Esophagus muscularis mucosa (tissue), 4 donors: ENCODE data around the gene KIF2C. TPM values are rescaled to one million over a fixed set of nuclear protein-coding genes. Genes with fewer than 3 reads are reported as not detected.

Experiments used
- DNase-seq: peaks from one replicate; pipeline ENCODE4 v3.0.0-alpha.2; 2017; ENCODE audit errors: extremely low spot score
- H3K27ac ChIP-seq, 4 donors: fragments of 200-600 bp; sonication (generic); replicated peaks in 1 of 4; 1 replicate in 3 of 4; 2 replicates in 1 of 4; pipeline ENCODE4 v1.5.1; 2016 to 2019; ENCODE audit warnings: mild to moderate bottlenecking in 1 of 4
- H3K27me3 ChIP-seq, 4 donors: fragments of 200-600 bp; sonication (generic); one replicate each; pipeline versions ENCODE4 v1.5.1 to v1.6.0; 2016 to 2019
- H3K36me3 ChIP-seq, 4 donors: fragments of 200-600 bp; sonication (generic); one replicate each; pipeline ENCODE4 v1.5.1; 2016 to 2019
- H3K4me1 ChIP-seq, 4 donors: fragments of 200-600 bp; sonication (generic); one replicate each; pipeline ENCODE4 v1.5.1; 2016 to 2019
- H3K4me3 ChIP-seq, 4 donors: fragments of 200-600 bp; sonication (generic); 1 replicate in 2 of 4; 2 replicates in 2 of 4; pipeline ENCODE4 v1.5.1; 2016 to 2019; ENCODE audit warnings: mild to moderate bottlenecking in 4 of 4, moderate library complexity in 1 of 4
- H3K9me3 ChIP-seq, 4 donors: fragments of 200-600 bp; sonication (generic); 1 replicate in 3 of 4; 2 replicates in 1 of 4; pipeline ENCODE4 v1.5.1; 2016 to 2019
- CTCF ChIP-seq, 3 experiments: fragments of 200-600 bp in 2 of 3; fragments of 450-650 bp in 1 of 3; sonication (generic) in 2 of 3; IDR thresholded peaks; one replicate each; pipeline ENCODE4 v1.5.1; 2017 to 2019; ENCODE audit warnings: antibody characterized with exemption in 3 of 3, mild to moderate bottlenecking in 2 of 3, moderate library complexity in 1 of 3
- EP300 ChIP-seq: sonication (generic); formaldehyde crosslinking; IDR thresholded peaks from one replicate; pipeline ENCODE4 v1.6.1; 2017; ENCODE audit warnings: antibody characterized with exemption
- POLR2A ChIP-seq: fragments of 450-650 bp; IDR thresholded peaks from one replicate; pipeline ENCODE4 v1.6.1; 2017; ENCODE audit warnings: antibody characterized with exemption, moderate library complexity, mild to moderate bottlenecking, low read depth
- POLR2AphosphoS5 ChIP-seq, 2 donors: sonication (generic); formaldehyde crosslinking; IDR thresholded peaks; one replicate each; pipeline ENCODE4 v1.6.1; 2017; ENCODE audit warnings: antibody characterized with exemption in 2 of 2
- WGBS: methylation state at CpG from one replicate; pipeline ENCODE4 v1.1.5; 2018; 5-methylcytosine and 5-hydroxymethylcytosine counted together
- intact Hi-C: fragments of 100-400 bp; cut with DNase I; formaldehyde crosslinking; loops from one replicate; pipeline ENCODE4 v1.15.1; 2023
- total RNA-seq, 4 donors: library from RNA; depleted of rRNA; stranded (reverse); fragments of >200 nt; gene quantifications; one replicate each; pipeline versions ENCODE4 v1.1.0 to v1.2.1, GENCODE V29; 2016

KIF2C gene
- total RNA-seq = 1 to 10 TPM in 2 of 4 donors, under 1 TPM in 2; 0.17 to 1.2 (median 0.96) TPM

- Histone ChIP-seq H3K27me3 (no peaks in the 10 kb centered on the region), H3K36me3 (no peaks in the 10 kb centered on the region), H3K27ac (peak within 1 kb of the TSS; percentile 81 to 90 (median 88)), H3K4me3 (peak within 1 kb of the TSS; percentile 57 to 67 (median 60)), H3K4me1 (peaks cover 9 to 12% (median 10%) of the 10 kb centered on the region in 4 donors), H3K9me3 (no peaks in the 10 kb centered on the region)
- peak; percentile 98 for DNase-seq
- intact Hi-C loops = no loop called here
- WGBS = 0% methylated on average over 38 of the region's 57 CpGs
- peak; percentile 93 to 99 for TF ChIP-seq POLR2AphosphoS5 (IDR thresholded peaks at IDR 0.05)
- TF ChIP-seq POLR2A = peak; percentile 52
- TF ChIP-seq CTCF (IDR thresholded peaks at IDR 0.05) = peak in 1 of 3 experiments; percentile 35
- peak; percentile 12 for TF ChIP-seq EP300
Measured at GRCh38 chr1:44739307-44740178, at the start of gene KIF2C. Gene KIF2C, plus strand, starts transcription at chr1:44739837. Its CDS starts 96 bp downstream, at chr1:44739933.

GRCh38 chr1:44693159-44693558 lies 46.5 kb upstream of the KIF2C start:
- Histone ChIP-seq H3K27me3 (no peaks in the 10 kb centered on the region), H3K9me3 (no peaks in the 10 kb centered on the region), H3K4me1 (no peaks in the 10 kb centered on the region), H3K27ac (no peak overlapping the region), H3K4me3 (no peak overlapping the region), H3K36me3 (no peaks in the 10 kb centered on the region)
- WGBS = 96% methylated on average over 2 of the region's 2 CpGs
- intact Hi-C loops = no loop called here
- DNase-seq = no peak
- TF ChIP-seq EP300 (no peak), POLR2AphosphoS5 (IDR thresholded peaks at IDR 0.05) (no peak), POLR2A (no peak), CTCF (IDR thresholded peaks at IDR 0.05) (no peak)

- TF ChIP-seq EP300 (no peak), POLR2A (no peak), POLR2AphosphoS5 (IDR thresholded peaks at IDR 0.05) (no peak), CTCF (IDR thresholded peaks at IDR 0.05) (no peak)
- WGBS = 94% methylated on average over 3 of the region's 3 CpGs
- no peaks in the 10 kb centered on the region for H3K4me1 ChIP-seq
- no peaks in the 10 kb centered on the region for H3K9me3 ChIP-seq
- no peak overlapping the region for H3K4me3 ChIP-seq
- no peak for DNase-seq
- no peak overlapping the region for H3K27ac ChIP-seq
- no peaks in the 10 kb centered on the region for H3K36me3 ChIP-seq
- intact Hi-C loops = no loop called here
- H3K27me3 ChIP-seq = no peaks in the 10 kb centered on the region
Measured at GRCh38 chr1:44693900-44694299, 45.7 kb upstream of the KIF2C start.

- Histone ChIP-seq H3K27me3 (no peaks in the 10 kb centered on the region), H3K4me3 (no peak overlapping the region), H3K4me1 (no peaks in the 10 kb centered on the region), H3K36me3 (no peaks in the 10 kb centered on the region), H3K9me3 (no peaks in the 10 kb centered on the region), H3K27ac (no peak overlapping the region)
- no peak for DNase-seq
- TF ChIP-seq POLR2A (no peak), POLR2AphosphoS5 (IDR thresholded peaks at IDR 0.05) (no peak), CTCF (IDR thresholded peaks at IDR 0.05) (no peak), EP300 (no peak)
- WGBS = 93% methylated on average over 7 of the region's 7 CpGs
- intact Hi-C loops = no loop called here
Measured at GRCh38 chr1:44694863-44695478, 44.7 kb upstream of the KIF2C start.
